Gastrocnemius medialis (tissue), 4 donors: ENCODE measurements around the gene PCDH9.
"Not testable (repeated sequence)": the region's sequence is repeated elsewhere in the genome, so short reads cannot be mapped to it uniquely, and the experiment has no call there.

Source experiments
- POLR2A ChIP-seq, 2 donors: fragments of 450-650 bp; IDR thresholded peaks; one replicate each; pipeline ENCODE4 v1.6.1; 2017; ENCODE audit warnings: antibody characterized with exemption in 2 of 2, mild to moderate bottlenecking in 2 of 2, moderate library complexity in 2 of 2
- TF ChIP-seq, protein P1 (sequence below), 5 experiments: fragments of 450-650 bp in 3 of 5; fragments of 200-600 bp in 2 of 5; sonication (generic) in 2 of 5; IDR thresholded peaks in 4 of 5; conservative IDR thresholded peaks in 1 of 5; 1 replicate in 4 of 5; 2 replicates in 1 of 5; pipeline ENCODE4 v1.5.1; 2016 to 2019; ENCODE audit warnings: antibody characterized with exemption in 5 of 5, mild to moderate bottlenecking in 3 of 5, moderate library complexity in 3 of 5

DNA sequence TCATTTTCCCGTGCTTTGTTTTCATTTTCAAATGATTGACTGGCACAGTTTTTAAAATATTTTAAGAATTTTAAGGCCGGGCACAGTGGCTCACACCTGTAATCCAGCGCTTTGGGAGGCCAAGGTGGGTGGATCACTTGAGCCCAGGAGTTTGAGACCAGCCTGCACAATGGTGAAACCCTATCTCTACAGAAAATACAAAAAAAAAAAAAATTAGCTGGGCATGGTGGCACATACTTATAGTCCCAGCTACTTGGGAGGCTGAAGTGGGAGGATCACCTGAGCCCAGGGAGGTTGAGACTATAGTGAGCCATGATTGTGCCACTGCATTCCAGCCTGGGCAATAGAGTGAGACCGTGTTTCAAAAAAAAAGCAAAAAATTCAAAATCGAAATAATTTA, 133.2 kb downstream of the PCDH9 start:
- TF ChIP-seq, protein P1, sequence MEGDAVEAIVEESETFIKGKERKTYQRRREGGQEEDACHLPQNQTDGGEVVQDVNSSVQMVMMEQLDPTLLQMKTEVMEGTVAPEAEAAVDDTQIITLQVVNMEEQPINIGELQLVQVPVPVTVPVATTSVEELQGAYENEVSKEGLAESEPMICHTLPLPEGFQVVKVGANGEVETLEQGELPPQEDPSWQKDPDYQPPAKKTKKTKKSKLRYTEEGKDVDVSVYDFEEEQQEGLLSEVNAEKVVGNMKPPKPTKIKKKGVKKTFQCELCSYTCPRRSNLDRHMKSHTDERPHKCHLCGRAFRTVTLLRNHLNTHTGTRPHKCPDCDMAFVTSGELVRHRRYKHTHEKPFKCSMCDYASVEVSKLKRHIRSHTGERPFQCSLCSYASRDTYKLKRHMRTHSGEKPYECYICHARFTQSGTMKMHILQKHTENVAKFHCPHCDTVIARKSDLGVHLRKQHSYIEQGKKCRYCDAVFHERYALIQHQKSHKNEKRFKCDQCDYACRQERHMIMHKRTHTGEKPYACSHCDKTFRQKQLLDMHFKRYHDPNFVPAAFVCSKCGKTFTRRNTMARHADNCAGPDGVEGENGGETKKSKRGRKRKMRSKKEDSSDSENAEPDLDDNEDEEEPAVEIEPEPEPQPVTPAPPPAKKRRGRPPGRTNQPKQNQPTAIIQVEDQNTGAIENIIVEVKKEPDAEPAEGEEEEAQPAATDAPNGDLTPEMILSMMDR (IDR thresholded peaks at IDR 0.05 in 4 of 5, conservative IDR thresholded peaks at IDR 0.05 in 1 of 5): not testable (repeated sequence)
- TF ChIP-seq POLR2A (IDR thresholded peaks at IDR 0.05): not testable (repeated sequence)
